MM.1S (cell line): Measurements from ENCODE around the gene SUSD1.

Source experiments
- CTCF ChIP-seq: fragments of 300-600 bp; sonication (generic); IDR thresholded peaks from 2 replicates; pipeline ENCODE4 v1.5.1; 2016; ENCODE audit warnings: antibody characterized with exemption, low read length, mixed read lengths
- EZH2 ChIP-seq: fragments of 300-600 bp; sonication (generic); optimal IDR thresholded peaks from 2 replicates; pipeline ENCODE3; 2017; ENCODE audit warnings: low read depth, mild to moderate bottlenecking, antibody characterized with exemption, low read length, mixed read lengths
- EZH2phosphoT487 ChIP-seq: fragments of 300-600 bp; sonication (generic); IDR thresholded peaks from 2 replicates; pipeline ENCODE4 v1.6.1; 2018; ENCODE audit warnings: antibody characterized with exemption, low read length

GRCh38 chr9:112184946-112185345 lies 9.8 kb upstream of the SUSD1 start:
- TF ChIP-seq CTCF (no peak), EZH2 (no peak), EZH2phosphoT487 (no peak)
